ENCODE data around the gene ERRFI1.

GRCh38 chr1:8075511-8076051 is 49.5 kb upstream of the ERRFI1 start:
- TF ChIP-seq CTCF (IDR thresholded peaks at IDR 0.05) (no peak), POLR2A (IDR thresholded peaks at IDR 0.05) (no peak)
